Activated CD8-positive, alpha-beta memory T cell treated with anti-CD3 and anti-CD28 coated beads for 24 hours (primary cell): ENCODE results near the gene RTKN.
"Not testable (repeated sequence)": the region's sequence is repeated elsewhere in the genome, so short reads cannot be mapped to it uniquely, and the experiment has no call there.

Experiments
- DNase-seq: peaks from one replicate; pipeline ENCODE4 v3.0.0-alpha.2; 2020

The RTKN gene

GRCh38 chr2:74436848-74437695 is 4.7 kb downstream of the RTKN start:
- no peak for DNase-seq

- no peak for DNase-seq
Measured at GRCh38 chr2:74436111-74436805, 5.5 kb downstream of the RTKN start.

GRCh38 chr2:74430502-74430901 is 11.2 kb downstream of the RTKN start:
- no peak for DNase-seq

DNA sequence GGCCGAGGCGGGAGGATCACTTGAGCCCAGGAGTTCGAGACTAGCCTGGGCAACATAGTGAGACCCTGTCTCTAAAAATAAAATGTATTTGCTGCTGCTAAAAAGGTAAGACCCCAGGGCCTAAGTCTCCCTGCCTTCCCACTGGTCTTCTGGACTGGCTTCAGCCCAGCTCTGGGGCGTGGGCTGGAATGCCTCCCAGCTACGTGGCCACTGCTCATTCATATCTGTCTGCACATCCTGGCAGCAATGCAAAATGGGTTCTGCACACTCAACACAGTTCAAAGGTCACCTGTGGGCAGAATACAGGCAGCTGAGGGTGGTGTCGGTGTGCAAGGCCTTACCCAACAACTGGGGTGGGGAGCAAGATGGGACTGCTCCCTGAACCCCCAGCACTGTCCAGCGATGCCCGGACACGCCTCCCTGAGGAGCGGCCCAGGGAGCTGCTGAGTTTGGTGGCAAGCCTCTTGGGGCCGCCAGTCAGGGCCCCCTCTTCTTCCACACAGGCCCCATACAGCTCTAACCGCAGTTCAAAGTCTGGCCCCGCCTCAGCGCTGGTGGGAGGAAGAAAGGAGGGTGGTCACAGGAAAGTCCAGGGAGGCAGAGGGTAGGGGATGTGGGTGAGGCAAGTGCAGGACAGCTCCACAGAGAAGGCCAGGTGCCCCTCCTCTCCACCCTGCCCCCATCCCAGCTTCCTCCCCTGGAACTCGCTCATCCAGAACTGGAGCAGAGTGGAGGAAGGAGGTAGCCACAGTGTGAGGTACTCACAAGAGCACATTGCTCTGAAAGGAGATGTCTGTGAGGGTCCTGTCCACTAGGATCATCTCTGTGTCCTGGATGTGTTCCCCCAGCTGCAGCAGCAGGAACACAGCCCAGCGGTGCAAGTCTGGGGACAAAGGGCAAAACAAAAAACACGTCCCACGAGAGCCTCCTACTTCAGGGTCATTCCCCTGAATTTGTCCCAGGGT is 12.0 kb downstream of the RTKN start:
- DNase-seq = no peak

DNA sequence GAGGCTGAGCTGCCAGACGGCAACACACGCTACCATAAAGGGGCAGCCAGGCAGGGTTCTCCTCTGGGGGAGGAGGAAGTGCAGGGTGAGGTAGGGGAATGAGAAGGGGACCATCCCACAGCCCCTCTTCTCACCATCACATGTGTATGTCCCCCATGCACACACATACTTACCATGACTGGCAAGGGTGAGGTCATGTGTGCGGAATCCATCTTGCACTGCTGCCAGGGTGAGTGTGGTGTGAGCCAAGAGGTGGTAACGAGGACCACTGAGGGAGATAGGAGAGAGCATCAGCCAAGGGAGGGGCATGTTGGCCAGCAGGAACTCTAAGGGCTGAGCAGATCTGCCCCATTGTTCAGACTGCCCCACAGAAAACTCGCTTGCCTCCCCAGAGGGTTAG is 13.1 kb downstream of the RTKN start:
- no peak for DNase-seq

GRCh38 chr2:74427551-74427950 is 14.2 kb downstream of the RTKN start:
- DNase-seq = no peak

GRCh38 chr2:74426181-74426758 is 15.5 kb downstream of the RTKN start:
- DNase-seq = no peak

- no peak for DNase-seq
Measured at GRCh38 chr2:74425523-74425922, 16.2 kb downstream of the RTKN start.

- no peak for DNase-seq
Measured at GRCh38 chr2:74424995-74425406, 16.7 kb downstream of the RTKN start.

DNA sequence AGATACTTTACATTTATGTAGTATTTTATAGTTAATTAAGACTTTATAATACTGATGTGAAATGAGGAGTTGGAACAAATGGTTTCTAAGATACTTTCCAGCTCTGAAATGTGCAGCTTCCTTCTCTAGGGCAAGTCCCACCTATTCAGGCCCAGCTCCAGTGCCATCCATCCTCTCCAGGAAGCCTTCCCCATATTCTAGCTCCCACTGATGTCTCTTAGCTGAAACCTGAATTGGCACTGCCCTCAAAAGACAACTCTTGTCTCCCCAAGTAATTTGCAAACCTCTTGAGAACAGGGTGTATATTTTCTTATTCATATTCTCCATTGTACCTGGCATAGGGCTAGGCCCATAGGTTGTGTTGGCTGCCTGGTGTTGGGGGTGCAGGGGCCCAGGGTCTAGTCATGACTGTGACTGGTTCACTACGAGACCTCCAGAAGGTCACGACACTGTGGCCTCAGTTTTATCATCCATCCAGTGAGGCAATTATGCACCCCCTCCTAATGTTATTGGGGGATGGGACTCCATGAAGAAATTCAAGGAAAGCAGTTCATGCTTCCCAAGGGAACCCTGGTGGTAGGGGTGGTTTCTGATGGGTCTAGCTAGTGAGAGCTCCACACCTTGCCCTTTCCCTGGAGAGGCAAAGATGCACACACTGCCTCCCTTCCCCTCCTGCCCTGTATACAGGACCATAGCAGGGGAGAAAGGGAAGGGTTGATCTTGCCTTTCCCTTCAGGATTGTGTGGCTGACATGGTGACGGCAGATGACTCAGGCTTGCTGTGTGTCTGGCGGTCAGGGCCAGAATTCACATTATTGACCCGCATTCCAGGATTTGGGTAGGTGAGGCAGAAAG is 17.4 kb downstream of the RTKN start:
- DNase-seq = no peak

DNA sequence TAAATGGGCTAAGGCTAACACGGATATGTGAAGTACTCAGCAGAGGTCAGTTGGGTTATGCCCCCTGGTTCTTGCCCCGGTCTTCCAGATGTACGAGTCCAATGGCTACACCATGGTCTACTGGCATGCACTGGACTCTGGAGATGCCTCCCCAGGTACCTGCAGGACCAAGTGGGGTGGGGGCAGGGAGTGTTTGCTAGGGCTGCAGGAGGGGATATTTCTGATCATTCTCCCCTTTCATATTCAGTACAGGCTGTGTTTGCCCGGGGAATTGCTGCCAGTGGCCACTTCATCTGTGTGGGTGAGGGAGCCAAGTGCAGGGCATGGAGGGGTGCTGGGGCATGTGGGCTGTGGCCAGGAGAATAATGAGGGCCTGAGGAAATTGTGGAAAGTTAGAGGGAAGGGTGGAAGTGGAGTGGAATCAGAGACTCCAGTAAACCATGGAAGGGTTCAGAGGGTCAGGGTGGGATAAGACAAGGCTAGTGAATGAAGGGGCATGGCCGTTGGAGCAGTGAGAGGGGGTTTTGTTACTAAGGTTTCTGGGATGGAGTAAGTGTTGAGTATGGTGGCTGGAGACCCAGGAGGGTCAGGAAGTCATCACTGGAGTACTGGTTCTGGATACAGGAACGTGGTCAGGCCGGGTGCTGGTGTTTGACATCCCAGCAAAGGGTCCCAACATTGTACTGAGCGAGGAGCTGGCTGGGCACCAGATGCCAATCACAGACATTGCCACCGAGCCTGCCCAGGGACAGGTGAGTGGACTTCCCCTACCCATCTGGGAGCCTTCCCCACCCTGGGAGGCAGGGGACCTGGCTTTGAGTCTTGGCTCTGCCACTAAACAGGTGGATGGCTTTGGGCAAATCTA is 18.3 kb downstream of the RTKN start:
- DNase-seq = no peak

DNA sequence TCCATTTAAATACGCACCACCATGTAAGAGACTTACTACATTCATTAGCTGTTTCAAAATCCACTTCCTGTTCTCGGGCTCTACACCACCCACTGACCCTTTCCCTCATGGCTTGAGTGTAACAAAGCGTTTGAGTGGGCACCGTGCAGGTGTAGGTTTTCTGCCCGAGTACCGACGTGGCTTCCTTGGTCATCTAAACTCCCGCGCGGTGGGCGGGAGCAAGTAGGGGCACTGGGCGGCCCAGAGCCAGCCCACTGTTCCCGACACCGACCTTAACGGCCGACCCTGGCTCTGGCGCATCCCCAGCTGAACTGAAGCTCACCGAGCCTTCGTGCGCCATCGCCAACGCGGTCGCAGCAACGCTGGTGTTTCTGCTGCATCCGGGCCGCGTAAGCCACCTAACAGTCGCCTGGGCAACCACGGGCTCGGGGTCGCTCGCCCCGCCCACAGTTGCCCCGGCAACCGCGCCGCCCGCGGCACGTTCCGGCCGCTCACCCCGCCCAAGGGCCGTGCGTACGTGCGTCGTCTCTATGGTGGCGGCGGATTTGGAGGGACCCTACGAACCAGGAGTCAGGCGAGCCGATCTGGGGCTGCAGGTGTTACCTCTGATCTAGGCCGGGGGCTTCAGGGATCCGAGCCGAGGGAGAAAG is 20.4 kb downstream of the RTKN start, which contains the start of the genes C2orf81 and WDR54:
TSS of gene C2orf81 (minus strand) at position 399 of the 650 bp plus-strand sequence. CDS start at position 340, 59 bp downstream.
TSS of gene WDR54 (plus strand) at position 510 of the 650 bp plus-strand sequence. CDS start 424 bp downstream, outside the sequence.
- peak; percentile 96 for DNase-seq

GRCh38 chr2:74420443-74421103 is 21.2 kb downstream of the RTKN start:
- DNase-seq = not testable (repeated sequence)

GRCh38 chr2:74420006-74420405 is 21.7 kb downstream of the RTKN start:
- DNase-seq = no peak

DNA sequence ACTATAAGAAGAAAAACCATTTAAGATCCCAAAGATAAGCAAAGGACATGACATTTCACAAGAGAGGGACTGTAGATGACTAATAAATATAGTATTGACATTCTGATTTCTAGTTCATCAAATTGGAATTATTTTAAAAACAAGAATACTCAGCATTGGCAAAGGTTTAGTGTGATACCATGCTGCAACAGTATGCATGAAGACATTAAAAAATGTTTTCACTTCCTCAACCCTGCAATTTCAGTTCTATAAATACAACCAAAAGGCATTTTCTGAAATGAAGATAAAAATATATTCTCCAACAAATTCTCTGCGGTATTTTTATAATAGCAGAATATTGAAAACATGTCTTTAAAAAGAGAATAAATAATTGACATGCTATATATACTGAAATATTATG is 22.4 kb downstream of the RTKN start:
- no peak for DNase-seq

DNA sequence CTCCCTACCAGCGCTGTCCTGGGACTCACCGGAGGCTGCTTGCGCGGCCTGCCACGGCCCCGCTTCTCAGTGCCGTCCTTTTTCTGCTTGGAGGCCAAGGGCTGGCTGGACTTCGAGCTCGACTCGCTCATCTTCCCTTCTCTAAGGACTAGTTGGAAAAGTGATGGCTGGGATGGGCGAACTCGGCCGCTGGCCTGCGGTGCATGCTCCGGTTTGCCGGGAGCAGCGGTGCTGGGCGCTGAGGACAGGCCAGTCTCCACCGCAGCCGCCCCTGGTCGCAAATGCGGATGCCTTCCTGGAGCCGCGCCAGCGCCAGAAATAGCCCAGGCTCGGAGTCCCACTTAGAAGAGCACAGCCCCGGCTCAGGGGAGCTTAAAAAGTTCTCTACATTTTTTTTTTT is 23.4 kb downstream of the RTKN start:
- DNase-seq = no peak

DNA sequence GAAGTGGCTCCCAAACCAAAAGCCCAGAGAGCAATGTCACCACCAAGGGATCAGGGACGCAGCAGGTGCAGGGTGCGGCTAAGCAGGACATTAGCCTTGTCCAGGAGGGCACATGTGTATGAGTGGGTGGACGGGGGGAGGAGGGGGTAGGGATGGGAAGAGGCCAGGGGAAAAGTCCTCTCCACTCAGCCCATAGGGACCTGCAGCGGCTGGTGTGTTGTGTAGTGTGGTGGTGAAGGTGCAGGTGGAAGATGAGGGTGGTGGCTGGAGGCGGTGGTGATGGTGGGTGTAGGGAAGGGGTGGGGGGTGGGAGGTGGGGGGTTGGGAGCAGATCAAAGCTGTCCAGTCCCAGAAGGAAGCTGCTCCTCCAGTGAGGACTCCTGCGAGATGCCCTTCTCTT is 24.0 kb downstream of the RTKN start:
- DNase-seq = no peak

- DNase-seq = no peak
Measured at GRCh38 chr2:74417197-74417596, 24.5 kb downstream of the RTKN start.

DNA sequence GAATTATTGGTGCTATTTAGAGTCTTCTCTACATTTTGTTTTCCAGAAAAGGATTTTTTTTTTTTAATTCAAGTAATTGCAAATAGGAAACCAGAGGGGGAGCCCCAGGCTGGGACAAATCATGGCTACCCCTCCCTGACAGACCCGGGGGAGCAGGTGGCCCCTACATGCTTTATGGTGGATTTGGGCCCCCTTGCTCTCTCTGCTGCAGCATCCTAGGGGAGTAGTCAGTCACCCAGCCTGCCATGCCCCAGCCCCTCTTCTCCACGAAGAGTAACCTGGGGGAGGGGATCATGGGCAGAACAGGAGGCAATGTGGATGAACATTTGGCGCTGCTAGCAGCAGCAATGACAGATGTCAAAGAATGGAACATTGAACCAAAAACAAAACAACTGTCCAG is 25.0 kb downstream of the RTKN start:
- DNase-seq = no peak
